IMR-90 (cell line): ENCODE data around the gene ZG16. TPM values are rescaled to one million over a fixed set of nuclear protein-coding genes. Genes with fewer than 3 reads are reported as not detected.
A peak's percentile ranks its signal among the peaks of the same experiment; 100 is the strongest.

Experiments
- ATAC-seq: fragments of 200-7000 bp; cut with Tn5 transposase; 2 replicates; pipeline ENCODE4 v1.9.1; 2020; ENCODE audit warnings: low read depth, mild to moderate bottlenecking, moderate library complexity
- BruUV-seq: library from RNA; stranded (reverse); fragments of 400-500 nt; replicated peaks from 2 replicates; lab custom pipeline; 2021; lab: Mats Ljungman, UMichigan
- CTCF ChIA-PET: fragments of 300-600 bp; formaldehyde crosslinking; extraction: SDS; loops from one replicate; lab custom pipeline; 2021; ENCODE audit warnings: antibody characterized with exemption; lab: Yijun Ruan, JAX
- POLR2A ChIA-PET: fragments of 300-600 bp; sonication (Branson Sonifier 250); formaldehyde crosslinking; loops from one replicate; lab custom pipeline; 2022; ENCODE audit warnings: antibody characterized with exemption; ENCODE audit not compliant: unreplicated experiment; lab: Charles Lee
- DNase-seq: peaks from one replicate; pipeline ENCODE4 v3.0.0; 2013
- H2AFZ ChIP-seq: replicated peaks from 2 replicates; pipeline ENCODE3; 2013; ENCODE audit warnings: low read length, mild to moderate bottlenecking; ENCODE audit not compliant: poor library complexity
- H2AK5ac ChIP-seq: 2 replicates; pipeline ENCODE4 v1.6.1; 2013; ENCODE audit warnings: low read depth, low read length, inconsistent platforms
- H2AK9ac ChIP-seq: replicated peaks from 2 replicates; pipeline ENCODE3; 2013; ENCODE audit warnings: mild to moderate bottlenecking, low read depth, low read length, moderate library complexity; ENCODE audit not compliant: poor library complexity
- H2BK120ac ChIP-seq: 2 replicates; pipeline ENCODE4 v1.6.1; 2013; ENCODE audit warnings: low read depth, low read length, inconsistent platforms
- H2BK15ac ChIP-seq: 3 replicates; pipeline ENCODE4 v1.6.1; 2013; ENCODE audit warnings: low read depth, low read length, inconsistent platforms
- H2BK20ac ChIP-seq: 2 replicates; pipeline ENCODE4 v1.6.1; 2013; ENCODE audit warnings: low read depth, mild to moderate bottlenecking, inconsistent platforms, low read length, moderate library complexity
- H2BK5ac ChIP-seq: 2 replicates; pipeline ENCODE4 v1.6.1; 2013; ENCODE audit warnings: mild to moderate bottlenecking, low read depth, low read length, inconsistent platforms; ENCODE audit not compliant: poor library complexity, severe bottlenecking
- H3K14ac ChIP-seq: replicated peaks from 2 replicates; pipeline ENCODE4 v1.6.1; 2013; ENCODE audit warnings: low read depth, low read length, inconsistent platforms
- H3K18ac ChIP-seq: 2 replicates; pipeline ENCODE4 v1.6.1; 2013; ENCODE audit warnings: low read depth, low read length, control low read depth
- H3K23ac ChIP-seq: 2 replicates; pipeline ENCODE4 v1.6.1; 2013; ENCODE audit warnings: low read depth, low read length, inconsistent platforms
- H3K27ac ChIP-seq: 2 replicates; pipeline ENCODE4 v1.5.1; 2013; ENCODE audit warnings: mild to moderate bottlenecking, control low read depth, low read length; ENCODE audit not compliant: insufficient read depth
- H3K27me3 ChIP-seq: 2 replicates; pipeline ENCODE4 v1.6.1; 2013; ENCODE audit warnings: low read length; ENCODE audit not compliant: control insufficient read depth, insufficient read depth
- H3K36me3 ChIP-seq: 2 replicates; pipeline ENCODE4 v1.6.1; 2013; ENCODE audit warnings: low read length, mixed read lengths; ENCODE audit not compliant: control insufficient read depth, insufficient read depth
- H3K4ac ChIP-seq: 2 replicates; pipeline ENCODE4 v1.6.1; 2013; ENCODE audit warnings: low read depth, low read length, inconsistent platforms
- H3K4me1 ChIP-seq: 2 replicates; pipeline ENCODE4 v1.6.1; 2013; ENCODE audit warnings: low read length, mixed read lengths; ENCODE audit not compliant: control insufficient read depth, insufficient read depth
- H3K4me2 ChIP-seq: 2 replicates; pipeline ENCODE4 v1.6.1; 2013; ENCODE audit warnings: low read depth, mild to moderate bottlenecking, control low read depth, low read length, moderate library complexity
- H3K4me3 ChIP-seq: 2 replicates; pipeline ENCODE4 v1.5.1; 2013; ENCODE audit warnings: low read depth, mild to moderate bottlenecking, control low read depth, low read length, moderate library complexity; ENCODE audit not compliant: insufficient read depth
- H3K56ac ChIP-seq: 2 replicates; pipeline ENCODE4 v1.6.1; 2013; ENCODE audit warnings: low read length, inconsistent platforms; ENCODE audit not compliant: insufficient read depth; ENCODE audit errors: extremely low read depth
- H3K79me1 ChIP-seq, 2 experiments: 2 replicates each; pipeline ENCODE4 v1.6.1; 2013; ENCODE audit warnings: low read length in 2 of 2, inconsistent platforms in 1 of 2, low read depth in 1 of 2
- H3K9ac ChIP-seq: 2 replicates; pipeline ENCODE4 v1.6.1; 2013; ENCODE audit warnings: low read depth, low read length, control low read depth
- H3K9me1 ChIP-seq: 2 replicates; pipeline ENCODE4 v1.6.1; 2013; ENCODE audit warnings: low read length, inconsistent platforms; ENCODE audit not compliant: insufficient read depth
- H3K9me3 ChIP-seq: 2 replicates; pipeline ENCODE4 v1.6.1; 2013; ENCODE audit warnings: low read length; ENCODE audit not compliant: control insufficient read depth, insufficient read depth
- H4K20me1 ChIP-seq: 2 replicates; pipeline ENCODE4 v1.6.1; 2013; ENCODE audit warnings: low read length, inconsistent platforms; ENCODE audit not compliant: insufficient read depth
- H4K5ac ChIP-seq: 2 replicates; pipeline ENCODE4 v1.6.1; 2013; ENCODE audit warnings: mild to moderate bottlenecking, low read depth, low read length, control low read depth
- H4K8ac ChIP-seq, 2 experiments: 2 replicates each; pipeline ENCODE4 v1.6.1; 2013; ENCODE audit warnings: low read depth in 2 of 2, low read length in 2 of 2, control low read depth in 1 of 2, inconsistent platforms in 1 of 2
- H4K91ac ChIP-seq: 2 replicates; pipeline ENCODE4 v1.6.1; 2013; ENCODE audit warnings: low read depth, low read length, inconsistent platforms; ENCODE audit not compliant: insufficient read depth
- BHLHE40 ChIP-seq: fragments of 150-350 bp; IDR thresholded peaks from 2 replicates; pipeline ENCODE4 v1.6.1; 2016; ENCODE audit warnings: mild to moderate bottlenecking, low read depth, low read length
- FOS ChIP-seq: fragments of 150-350 bp; IDR thresholded peaks from 2 replicates; pipeline ENCODE4 v1.6.1; 2016; ENCODE audit warnings: low read depth, low read length
- MAFK ChIP-seq: IDR thresholded peaks from 2 replicates; pipeline ENCODE4 v1.6.1; 2012; ENCODE audit warnings: low read depth, low read length, improper control_type of control experiment
- RAD21 ChIP-seq: IDR thresholded peaks from 2 replicates; pipeline ENCODE4 v1.6.1; 2012; ENCODE audit warnings: low read length, improper control_type of control experiment
- RCOR1 ChIP-seq: IDR thresholded peaks from 2 replicates; pipeline ENCODE4 v1.6.1; 2012; ENCODE audit warnings: mild to moderate bottlenecking, low read length, improper control_type of control experiment; ENCODE audit not compliant: insufficient replicate concordance
- WGBS, 2 experiments: methylation state at CpG; one replicate each; pipeline versions ENCODE4 v1.1.5 to v1.1.7; 2013; ENCODE audit warnings: missing lambda C conversion rate in 2 of 2; ENCODE audit not compliant: insufficient read length in 1 of 2; ENCODE audit errors: extremely low coverage in 2 of 2; 5-methylcytosine and 5-hydroxymethylcytosine counted together
- dilution Hi-C: fragments of 300-500 bp; cut with HindIII; formaldehyde crosslinking; loops from one replicate; pipeline ENCODE4 v1.14.3; 2018; ENCODE audit warnings: low sequenced_read_pairs; ENCODE audit not compliant: unreplicated experiment
- in situ Hi-C: fragments of 300-500 bp; cut with MboI; formaldehyde crosslinking; loops from 3 replicates; pipeline ENCODE4 v1.14.3; 2019; ENCODE audit warnings: low sequenced_read_pairs, inconsistent platforms, mixed read lengths
- intact Hi-C: fragments of 100-400 bp; cut with micrococcal nuclease; formaldehyde crosslinking; loops from 2 replicates; pipeline ENCODE4 v1.10.0; 2022
- polyA plus RNA-seq, 3 experiments: library from polyadenylated mRNA; depleted of rRNA; stranded (reverse); fragments of >200 nt; gene quantifications; 2 replicates each; pipeline ENCODE4 v1.2.3, GENCODE V29; 2012; ENCODE audit warnings: low replicate concordance in 1 of 3
- total RNA-seq: library from RNA; depleted of rRNA; stranded (reverse); fragments of >200 nt; gene quantifications from 2 replicates; pipeline ENCODE4 v1.2.3, GENCODE V29; 2012
- TF ChIP-seq, protein P1 (sequence below): fragments of 150-350 bp; IDR thresholded peaks from 2 replicates; pipeline ENCODE4 v1.6.1; 2017; ENCODE audit warnings: mild to moderate bottlenecking, antibody characterized with exemption, low read length, low read depth

Gene ZG16
- total and polyA plus RNA-seq, 2 of the 4 experiments (the other 2 are of a cell fraction), result not detected

- H2BK15ac ChIP-seq, result no peak overlapping the region
- DNase-seq (no peak), ATAC-seq (no peak)
- H3K14ac ChIP-seq, result peak overlapping the region; percentile 90
- H3K4ac ChIP-seq, result peak overlapping the region; percentile 88
- H3K18ac ChIP-seq, result peak overlapping the region; percentile 79
- BruUV-seq, result no TSS peak
- dilution Hi-C loops (no loop called here), in situ Hi-C loops (no loop called here), intact Hi-C loops (no loop called here)
- H3K56ac ChIP-seq, result peak overlapping the region; percentile 37
- no peak for TF ChIP-seq FOS
- no peak for TF ChIP-seq BHLHE40
- TF ChIP-seq MAFK, result peak; percentile 84
- TF ChIP-seq, protein P1, sequence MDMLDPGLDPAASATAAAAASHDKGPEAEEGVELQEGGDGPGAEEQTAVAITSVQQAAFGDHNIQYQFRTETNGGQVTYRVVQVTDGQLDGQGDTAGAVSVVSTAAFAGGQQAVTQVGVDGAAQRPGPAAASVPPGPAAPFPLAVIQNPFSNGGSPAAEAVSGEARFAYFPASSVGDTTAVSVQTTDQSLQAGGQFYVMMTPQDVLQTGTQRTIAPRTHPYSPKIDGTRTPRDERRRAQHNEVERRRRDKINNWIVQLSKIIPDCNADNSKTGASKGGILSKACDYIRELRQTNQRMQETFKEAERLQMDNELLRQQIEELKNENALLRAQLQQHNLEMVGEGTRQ, result 0 out of 2 replicates have a peak, but pooled peaks have one; percentile 14
- TF ChIP-seq RAD21, result no peak
- TF ChIP-seq RCOR1, result no peak
- no peaks in the 10 kb centered on the region for H3K27me3 ChIP-seq
- peaks cover 3% of the 10 kb centered on the region; the same call in 1 of the 2 replicates for H3K9me1 ChIP-seq
- H3K79me1 ChIP-seq, result peaks cover 8 to 43% of the 10 kb centered on the region in 2 experiments; a peak in 3 of 4 replicates
- peak overlapping the region; percentile 62 for H3K4me3 ChIP-seq
- H4K5ac ChIP-seq, result peak overlapping the region; percentile 76
- H2BK120ac ChIP-seq, result peak overlapping the region; percentile 48
- 34% methylated on average over 13 of the region's 25 CpGs; no CpG with 5 or more reads in 1 of the 2 experiments for WGBS, 2 experiments
- peak overlapping the region; percentile 91 for H3K27ac ChIP-seq
- H4K20me1 ChIP-seq, result peaks cover 30% of the 10 kb centered on the region
- ChIA-PET CTCF (interaction anchor here (0.5 to 2.4 kb wide), 3 partner anchors 18 to 1318 kb away, joined by 3 to 10 read pairs (median 3); partner anchors contain the start of gene KIF22), POLR2A (no interaction called here)
- H3K9ac ChIP-seq, result peak overlapping the region; percentile 85
- peak overlapping the region; percentile 82 for H2BK5ac ChIP-seq
- H3K4me2 ChIP-seq, result peak overlapping the region; percentile 96
- peaks cover 23% of the 10 kb centered on the region for H3K4me1 ChIP-seq
- H3K23ac ChIP-seq, result peak overlapping the region; percentile 90; the same call in 1 of the 2 replicates
- H3K9me3 ChIP-seq, result no peaks in the 10 kb centered on the region
- H3K36me3 ChIP-seq, result peaks cover 12% of the 10 kb centered on the region
- H2AFZ ChIP-seq, result peak overlapping the region; percentile 55
- H2AK5ac ChIP-seq, result peak overlapping the region; percentile 79
- peak overlapping the region; percentile 60 for H4K91ac ChIP-seq
- H2BK20ac ChIP-seq, result no peak overlapping the region
- H4K8ac ChIP-seq, result peak overlapping the region; percentile 1 to 82; a peak in 2 of 4 replicates
- H2AK9ac ChIP-seq, result peak overlapping the region; percentile 95
Measured at GRCh38 chr16:29808219-29808900, 30.3 kb downstream of the ZG16 start.
